GM23338 (cell line): Measurements from ENCODE around the gene RUSC2. TPM values are rescaled to one million over a fixed set of nuclear protein-coding genes. Genes with fewer than 3 reads are reported as not detected.

Source experiments
- ATAC-seq: fragments of 200-7000 bp; cut with Tn5 transposase; 3 replicates; pipeline ENCODE4 v1.9.1; 2020
- DNase-seq: peaks from one replicate; pipeline ENCODE4 v3.0.0-alpha.2; 2015; ENCODE audit warnings: low spot score
- H2AFZ ChIP-seq: fragments of 200-600 bp; sonication (generic); 2 replicates; pipeline ENCODE4 v1.8.0; 2016; ENCODE audit warnings: antibody characterized with exemption, mild to moderate bottlenecking, moderate library complexity
- H3F3A ChIP-seq: fragments of 200-600 bp; sonication (generic); replicated peaks from 2 replicates; pipeline ENCODE4 v1.8.0; 2017; ENCODE audit warnings: antibody characterized with exemption, mixed run types, low read depth
- H3K27ac ChIP-seq: fragments of 200-600 bp; sonication (generic); 2 replicates; pipeline ENCODE4 v1.6.1; 2016; ENCODE audit warnings: low read depth
- H3K27me3 ChIP-seq: fragments of 200-600 bp; sonication (generic); 2 replicates; pipeline ENCODE4 v1.8.0; 2016; ENCODE audit warnings: mild to moderate bottlenecking, mixed run types, moderate library complexity; ENCODE audit not compliant: insufficient read depth
- H3K36me3 ChIP-seq: fragments of 200-600 bp; sonication (generic); 2 replicates; pipeline ENCODE4 v1.8.0; 2016; ENCODE audit warnings: mild to moderate bottlenecking; ENCODE audit not compliant: insufficient read depth
- H3K4me1 ChIP-seq: fragments of 200-600 bp; sonication (generic); 2 replicates; pipeline ENCODE4 v1.8.0; 2016; ENCODE audit warnings: mild to moderate bottlenecking, moderate library complexity; ENCODE audit not compliant: insufficient read depth
- H3K4me2 ChIP-seq: fragments of 200-600 bp; sonication (generic); 2 replicates; pipeline ENCODE4 v1.7.1; 2017; ENCODE audit warnings: mixed run types
- H3K4me3 ChIP-seq: fragments of 200-600 bp; sonication (generic); 2 replicates; pipeline ENCODE4 v1.6.1; 2016; ENCODE audit warnings: mixed run types
- H3K79me2 ChIP-seq: fragments of 200-600 bp; sonication (generic); replicated peaks from 2 replicates; pipeline ENCODE4 v1.8.0; 2017; ENCODE audit warnings: mild to moderate bottlenecking; ENCODE audit not compliant: insufficient read depth
- H3K9me2 ChIP-seq: fragments of 200-600 bp; sonication (generic); 2 replicates; pipeline ENCODE4 v1.8.0; 2017; ENCODE audit not compliant: insufficient read depth
- H4K20me1 ChIP-seq: fragments of 200-600 bp; sonication (generic); replicated peaks from 2 replicates; pipeline ENCODE4 v1.8.0; 2017; ENCODE audit warnings: mild to moderate bottlenecking; ENCODE audit not compliant: insufficient read depth
- H3K27ac Mint-ChIP-seq: 2 replicates; pipeline ENCODE4 v1.8.0; 2020; ENCODE audit warnings: inconsistent platforms, mild to moderate bottlenecking, moderate library complexity, mixed read lengths
- H3K27me3 Mint-ChIP-seq: 3 replicates; pipeline ENCODE4 v1.8.0; 2022; ENCODE audit warnings: low read depth, mild to moderate bottlenecking, moderate library complexity, mixed read lengths, inconsistent platforms; ENCODE audit not compliant: insufficient read depth, poor library complexity
- H3K36me3 Mint-ChIP-seq: 3 replicates; pipeline ENCODE4 v1.8.0; 2021; ENCODE audit warnings: low read depth, mild to moderate bottlenecking, inconsistent platforms, moderate library complexity, mixed read lengths
- H3K4me1 Mint-ChIP-seq: 3 replicates; pipeline ENCODE4 v1.8.0; 2020; ENCODE audit warnings: mild to moderate bottlenecking, inconsistent platforms, mixed read lengths
- H3K4me3 Mint-ChIP-seq: 3 replicates; pipeline ENCODE4 v1.8.0; 2021; ENCODE audit warnings: moderate library complexity, mild to moderate bottlenecking, inconsistent platforms, mixed read lengths
- H3K9me3 Mint-ChIP-seq: 3 replicates; pipeline ENCODE4 v1.8.0; 2020; ENCODE audit warnings: moderate library complexity, mild to moderate bottlenecking, inconsistent platforms, mixed read lengths
- CREB1 ChIP-seq: fragments of 250-450 bp; sonication (Bioruptor Pico); IDR thresholded peaks from 2 replicates; pipeline ENCODE4 v1.5.0; 2020; ENCODE audit warnings: low read depth, mild to moderate bottlenecking, moderate library complexity
- CTCF ChIP-seq, 2 experiments: fragments of 200-600 bp in 1 of 2; sonication (generic) in 1 of 2; conservative IDR thresholded peaks; 2 replicates each; pipeline versions ENCODE4 v1.5.1 to v1.6.1; 2016 to 2017; ENCODE audit warnings: antibody characterized with exemption in 2 of 2, low read depth in 2 of 2, mild to moderate bottlenecking in 2 of 2, moderate library complexity in 1 of 2
- ETS1 ChIP-seq: IDR thresholded peaks from 2 replicates; pipeline ENCODE4 v1.6.1; 2016; ENCODE audit warnings: antibody characterized with exemption
- EZH2 ChIP-seq: fragments of 200-600 bp; sonication (generic); IDR thresholded peaks from one replicate; pipeline ENCODE4 v1.8.0; 2017; ENCODE audit warnings: antibody characterized with exemption, mild to moderate bottlenecking, low read depth; ENCODE audit not compliant: unreplicated experiment
- EZH2phosphoT487 ChIP-seq: fragments of 200-600 bp; sonication (generic); IDR thresholded peaks from one replicate; pipeline ENCODE4 v1.8.1; 2018; ENCODE audit warnings: antibody characterized with exemption; ENCODE audit not compliant: unreplicated experiment
- JUNB ChIP-seq: IDR thresholded peaks from one replicate; pipeline ENCODE4 v1.6.1; 2016; ENCODE audit warnings: antibody characterized with exemption; ENCODE audit not compliant: unreplicated experiment
- NANOG ChIP-seq: IDR thresholded peaks from 2 replicates; pipeline ENCODE4 v1.6.1; 2016; ENCODE audit warnings: antibody characterized with exemption, borderline replicate concordance
- POLR2AphosphoS5 ChIP-seq: IDR thresholded peaks from 2 replicates; pipeline ENCODE4 v1.6.1; 2016; ENCODE audit warnings: antibody characterized with exemption, low read depth
- REST ChIP-seq: IDR thresholded peaks from one replicate; pipeline ENCODE4 v1.6.1; 2018; ENCODE audit warnings: antibody characterized with exemption; ENCODE audit not compliant: unreplicated experiment
- STAT1 ChIP-seq: IDR thresholded peaks from one replicate; pipeline ENCODE4 v1.6.1; 2016; ENCODE audit warnings: antibody characterized with exemption; ENCODE audit not compliant: unreplicated experiment
- ZNF114 ChIP-seq: fragments of 250-450 bp; sonication (Bioruptor Pico); IDR thresholded peaks from 2 replicates; pipeline ENCODE4 v1.5.0; 2020; ENCODE audit warnings: mild to moderate bottlenecking, moderate library complexity
- ZNF331 ChIP-seq: fragments of 250-450 bp; sonication (Bioruptor Pico); IDR thresholded peaks from 2 replicates; pipeline ENCODE4 v1.5.0; 2020; ENCODE audit warnings: low read depth, mild to moderate bottlenecking, moderate library complexity
- ZNF462 ChIP-seq: fragments of 250-450 bp; sonication (Bioruptor Pico); IDR thresholded peaks from 2 replicates; pipeline ENCODE4 v1.5.0; 2020; ENCODE audit warnings: mild to moderate bottlenecking, moderate library complexity
- polyA plus RNA-seq: library from polyadenylated mRNA; unstranded; fragments of >200 nt; fragmentation: Nextera tagmentation; extraction: Ambion mirVana; gene quantifications from 2 replicates; pipeline ENCODE4 v1.2.1, GENCODE V29; 2016
- total RNA-seq: library from RNA; depleted of rRNA; stranded (reverse); fragments of >200 nt; shearing (Covaris generic); gene quantifications from 2 replicates; pipeline ENCODE4 v1.2.3, GENCODE V29; 2014

Gene RUSC2
- total and polyA plus RNA-seq, 2 experiments from 2014 or later, result 3.0 to 8.2 TPM

- no peaks in the 10 kb centered on the region for H3F3A ChIP-seq
- Mint-ChIP-seq H3K36me3 (peaks cover 4% of the 10 kb centered on the region; the same call in 2 of the 3 replicates), H3K9me3 (peaks cover 8% of the 10 kb centered on the region; the same call in 2 of the 3 replicates), H3K4me3 (no peak overlapping the region), H3K27me3 (no peaks in the 10 kb centered on the region), H3K27ac (no peak overlapping the region), H3K4me1 (no peaks in the 10 kb centered on the region)
- H3K9me2 ChIP-seq, result no peaks in the 10 kb centered on the region
- no peaks in the 10 kb centered on the region for H3K36me3 ChIP-seq
- peaks cover 4% of the 10 kb centered on the region for H4K20me1 ChIP-seq
- DNase-seq, result no peak
- H3K27ac ChIP-seq, result no peak overlapping the region
- no peaks in the 10 kb centered on the region for H3K4me1 ChIP-seq
- H3K79me2 ChIP-seq, result no peaks in the 10 kb centered on the region; the same call in none of the 2 replicates
- TF ChIP-seq STAT1 (no peak), CTCF (conservative IDR thresholded peaks at IDR 0.05; ENCODE audit: low read depth in 2 of 2) (no peak), ZNF114 (no peak), JUNB (no peak), REST (no peak), POLR2AphosphoS5 (no peak), EZH2phosphoT487 (no peak), NANOG (no peak), CREB1 (no peak), ZNF331 (CRISPR knock-in tag) (no peak), ETS1 (no peak), ZNF462 (no peak), EZH2 (no peak)
- no peak overlapping the region for H3K4me2 ChIP-seq
- no peak overlapping the region for H2AFZ ChIP-seq
- no peak overlapping the region for H3K4me3 ChIP-seq
- H3K27me3 ChIP-seq, result no peaks in the 10 kb centered on the region
- ATAC-seq, result no peak
Observed at GRCh38 chr9:35500130-35500748, 10.3 kb downstream of the RUSC2 start.
